ENCODE measurements around the gene LAP3. TPM values are rescaled to one million over a fixed set of nuclear protein-coding genes. Genes with fewer than 3 reads are reported as not detected.

Gene LAP3
- total RNA-seq, 4 donors from 2014 or later, result 66.8 to 89.8 (median 81.6) TPM

- no peak overlapping the region for H3K4me3 ChIP-seq (replicated peaks in 1 of 3)
- peaks cover 36 to 49% of the 10 kb centered on the region in 2 donors for H3K36me3 ChIP-seq
- no peaks in the 10 kb centered on the region for H3K27me3 ChIP-seq
- no peaks in the 10 kb centered on the region for H3K9me3 ChIP-seq
- intact Hi-C loops (cut with DNase I), result no loop called here
- no peak overlapping the region for H3K27ac ChIP-seq
- no peaks in the 10 kb centered on the region for H3K4me1 ChIP-seq
- TF ChIP-seq POLR2A (IDR thresholded peaks at IDR 0.05), result no peak
- 88 to 91% methylated on average over 6 of the region's 6 CpGs for WGBS, 2 donors
- DNase-seq, result no peak
Observed at GRCh38 chr4:17595471-17596005, 18.5 kb downstream of the LAP3 start.

DNA sequence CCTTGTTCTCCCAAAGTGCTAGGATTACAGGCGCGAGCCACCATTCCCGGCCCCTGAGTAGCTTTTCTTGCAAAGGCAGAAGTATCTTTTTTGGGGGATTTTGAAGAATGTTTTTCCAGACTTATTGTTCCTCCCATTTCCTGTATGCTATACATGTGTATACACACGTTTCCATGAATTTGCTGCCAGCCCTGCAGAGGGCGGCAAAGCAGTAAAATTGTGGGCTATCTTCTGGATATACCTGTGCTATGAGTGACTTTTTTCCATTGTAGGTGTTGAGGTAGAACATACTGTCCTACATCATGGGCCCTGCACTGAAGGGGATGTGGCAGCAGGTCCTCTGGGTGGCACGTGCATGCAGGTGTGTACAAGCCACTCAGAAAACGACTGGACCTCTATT lies 20.5 kb downstream of the LAP3 start:
- no peak for TF ChIP-seq POLR2A (IDR thresholded peaks at IDR 0.05)
- TF ChIP-seq, protein P1, sequence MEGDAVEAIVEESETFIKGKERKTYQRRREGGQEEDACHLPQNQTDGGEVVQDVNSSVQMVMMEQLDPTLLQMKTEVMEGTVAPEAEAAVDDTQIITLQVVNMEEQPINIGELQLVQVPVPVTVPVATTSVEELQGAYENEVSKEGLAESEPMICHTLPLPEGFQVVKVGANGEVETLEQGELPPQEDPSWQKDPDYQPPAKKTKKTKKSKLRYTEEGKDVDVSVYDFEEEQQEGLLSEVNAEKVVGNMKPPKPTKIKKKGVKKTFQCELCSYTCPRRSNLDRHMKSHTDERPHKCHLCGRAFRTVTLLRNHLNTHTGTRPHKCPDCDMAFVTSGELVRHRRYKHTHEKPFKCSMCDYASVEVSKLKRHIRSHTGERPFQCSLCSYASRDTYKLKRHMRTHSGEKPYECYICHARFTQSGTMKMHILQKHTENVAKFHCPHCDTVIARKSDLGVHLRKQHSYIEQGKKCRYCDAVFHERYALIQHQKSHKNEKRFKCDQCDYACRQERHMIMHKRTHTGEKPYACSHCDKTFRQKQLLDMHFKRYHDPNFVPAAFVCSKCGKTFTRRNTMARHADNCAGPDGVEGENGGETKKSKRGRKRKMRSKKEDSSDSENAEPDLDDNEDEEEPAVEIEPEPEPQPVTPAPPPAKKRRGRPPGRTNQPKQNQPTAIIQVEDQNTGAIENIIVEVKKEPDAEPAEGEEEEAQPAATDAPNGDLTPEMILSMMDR (IDR thresholded peaks at IDR 0.05), result no peak
- no peak for DNase-seq
- Histone ChIP-seq H3K36me3 (peaks cover 36 to 46% of the 10 kb centered on the region in 2 donors), H3K4me1 (no peaks in the 10 kb centered on the region), H3K27me3 (no peaks in the 10 kb centered on the region), H3K4me3 (replicated peaks in 1 of 3) (no peak overlapping the region), H3K27ac (no peak overlapping the region), H3K9me3 (no peaks in the 10 kb centered on the region)
- WGBS, 2 donors, result 81 to 84% methylated on average over 7 of the region's 7 CpGs
- intact Hi-C loops (cut with DNase I), result no loop called here

DNA sequence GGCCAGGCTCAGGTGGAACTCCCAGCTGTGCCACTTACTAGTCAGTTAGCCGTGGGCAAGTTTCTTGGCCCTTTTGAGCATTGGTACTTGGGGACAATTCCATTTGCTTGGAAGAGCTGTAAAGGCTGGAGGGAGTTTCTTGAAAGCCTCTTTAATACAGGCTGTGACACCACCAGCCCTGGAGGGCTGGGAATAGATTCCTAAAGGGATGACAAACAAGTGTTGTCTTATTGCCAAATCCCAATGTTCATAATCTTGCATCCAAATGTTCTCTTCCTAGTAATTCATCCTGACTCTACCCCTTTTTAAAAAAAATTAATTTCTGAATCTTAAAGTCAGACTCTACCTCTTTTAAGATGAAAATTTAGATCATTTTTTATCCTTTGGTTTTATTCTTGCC lies 22.8 kb downstream of the LAP3 start:
- WGBS, 2 donors, result 94 to 96% methylated on average over 1 of the region's 1 CpG

GRCh38 chr4:17605236-17605635 lies 28.2 kb downstream of the LAP3 start:
- intact Hi-C loops (cut with DNase I), result no loop called here
- Histone ChIP-seq H3K4me1 (no peaks in the 10 kb centered on the region), H3K9me3 (no peaks in the 10 kb centered on the region), H3K27me3 (no peaks in the 10 kb centered on the region), H3K27ac (no peak overlapping the region), H3K4me3 (replicated peaks in 1 of 3) (no peak overlapping the region), H3K36me3 (peaks cover 5 to 32% of the 10 kb centered on the region in 2 donors)
- no peak for DNase-seq
- 84 to 90% methylated on average over 3 of the region's 3 CpGs for WGBS, 2 donors
- TF ChIP-seq POLR2A (IDR thresholded peaks at IDR 0.05), result no peak
- TF ChIP-seq, protein P1 (IDR thresholded peaks at IDR 0.05), result no peak

More for the DNA sequence above, 22.8 kb downstream of the LAP3 start:
- Histone ChIP-seq H3K36me3 (peaks cover 24 to 41% of the 10 kb centered on the region in 2 donors), H3K4me1 (no peaks in the 10 kb centered on the region), H3K27ac (no peak overlapping the region), H3K9me3 (no peaks in the 10 kb centered on the region), H3K27me3 (no peaks in the 10 kb centered on the region), H3K4me3 (replicated peaks in 1 of 3) (no peak overlapping the region)
- DNase-seq, result no peak
- TF ChIP-seq, protein P1 (IDR thresholded peaks at IDR 0.05), result no peak
- no peak for TF ChIP-seq POLR2A (IDR thresholded peaks at IDR 0.05)
- intact Hi-C loops (cut with DNase I), result no loop called here

GRCh38 chr4:17613761-17614415 lies 36.9 kb downstream of the LAP3 start:
- no peaks in the 10 kb centered on the region for H3K9me3 ChIP-seq
- TF ChIP-seq, protein P1 (IDR thresholded peaks at IDR 0.05), result no peak
- TF ChIP-seq POLR2A (IDR thresholded peaks at IDR 0.05), result no peak
- DNase-seq, result peak; percentile 3 to 20
- peak overlapping the region; percentile 52 to 100 (median 56) for H3K4me3 ChIP-seq (replicated peaks in 1 of 3)
- no peaks in the 10 kb centered on the region for H3K27me3 ChIP-seq
- H3K4me1 ChIP-seq, result peaks cover 18 to 28% of the 10 kb centered on the region in 2 donors
- H3K27ac ChIP-seq, result peak overlapping the region; percentile 48 to 72 (median 48)
- 3 to 4% methylated on average over 23 of the region's 23 CpGs for WGBS, 2 donors
- H3K36me3 ChIP-seq, result no peaks in the 10 kb centered on the region
- intact Hi-C loops (cut with DNase I), result no loop called here
